HG02642 (cell line): ENCODE results near the gene DEDD2.
"Not testable (repeated sequence)": the region's sequence is repeated elsewhere in the genome, so short reads cannot be mapped to it uniquely, and the experiment has no call there.

ENCODE experiments used
- ATAC-seq: cut with Tn5 transposase; IDR thresholded peaks from one replicate; pipeline ENCODE4 v1.9.1; 2021; ENCODE audit warnings: mild to moderate bottlenecking; ENCODE audit not compliant: unreplicated experiment, poor library complexity

Gene DEDD2

DNA sequence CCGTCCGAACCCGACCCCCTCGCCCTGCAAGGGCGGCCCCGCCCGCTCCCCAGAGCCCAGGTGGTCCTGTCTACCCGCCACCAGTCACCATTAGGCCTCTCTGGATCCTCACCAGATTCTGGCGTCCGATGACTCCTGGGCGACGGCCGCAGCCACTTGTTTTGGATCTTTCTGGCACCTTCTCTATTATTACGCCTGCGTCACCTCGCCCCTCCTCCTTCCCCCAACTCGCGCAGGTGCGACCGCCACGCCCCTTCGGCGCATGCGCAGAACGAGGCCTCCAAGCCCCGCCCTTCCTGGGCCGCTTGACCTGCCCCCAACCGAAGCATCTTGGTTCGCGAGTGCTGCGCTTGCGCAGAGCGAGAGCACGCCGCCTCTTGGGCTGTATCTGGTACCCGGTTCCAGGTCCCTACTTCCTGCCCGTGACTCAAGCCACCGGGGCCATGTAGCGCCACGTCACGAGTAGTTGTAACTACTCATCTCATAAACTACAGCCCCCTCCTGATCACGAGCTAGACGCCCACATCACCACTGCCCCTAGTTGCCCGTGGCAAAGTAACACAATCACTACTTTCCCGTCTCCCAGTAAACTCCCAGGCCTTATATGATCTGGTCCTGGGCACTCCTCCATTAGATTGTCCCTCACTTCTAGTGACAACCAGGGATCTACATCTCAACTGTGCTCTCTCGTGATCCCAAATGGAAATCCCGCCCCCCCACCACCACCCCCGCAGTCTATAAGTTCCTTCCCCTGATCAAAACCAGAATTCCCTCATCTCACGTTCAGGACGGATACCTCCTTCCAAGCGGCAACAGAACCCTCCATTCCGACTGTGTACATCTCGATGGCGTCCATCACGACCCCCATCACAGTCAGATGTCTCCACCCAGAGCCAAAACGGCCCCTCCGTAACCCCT, at the start of gene DEDD2:
TSS of gene DEDD2 (minus strand) at position 158 of the 918 bp plus-strand sequence. CDS start 670 bp downstream, outside the sequence.
- ATAC-seq = peak; percentile 72

DNA sequence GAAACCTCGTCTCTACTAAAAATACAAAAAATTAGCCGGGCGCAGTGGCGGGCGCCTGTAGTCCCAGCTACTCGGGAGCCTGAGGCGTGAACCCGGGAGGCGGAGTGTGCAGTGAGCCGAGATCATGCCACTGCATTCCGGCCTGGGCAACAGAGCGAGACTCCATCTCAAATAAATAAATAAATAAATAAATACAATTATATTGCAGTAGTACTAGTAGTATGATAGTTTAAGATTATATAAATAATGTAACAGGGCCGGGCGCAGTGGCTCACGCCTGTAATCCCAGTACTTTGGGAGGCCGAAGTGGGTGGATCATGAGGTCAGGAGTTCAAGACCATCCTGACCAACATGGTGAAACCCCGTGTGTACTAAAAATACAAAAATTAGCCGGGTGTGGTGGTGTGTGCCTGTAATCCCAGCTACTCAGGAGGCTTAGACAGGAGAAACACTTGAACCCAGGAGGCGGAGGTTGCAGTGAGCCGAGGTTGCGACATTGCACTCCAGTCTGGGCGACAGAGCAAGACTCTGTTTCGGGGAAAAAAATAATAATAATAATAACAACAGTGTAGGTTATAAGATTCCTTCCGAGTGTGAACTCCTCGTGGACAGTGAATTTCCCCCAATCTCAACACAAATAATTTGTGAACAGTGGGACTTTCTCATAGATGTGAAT, 49.6 kb upstream of the DEDD2 start:
- ATAC-seq = not testable (repeated sequence)

GRCh38 chr19:42266105-42266504, 48.6 kb upstream of the DEDD2 start:
- ATAC-seq = not testable (repeated sequence)

DNA sequence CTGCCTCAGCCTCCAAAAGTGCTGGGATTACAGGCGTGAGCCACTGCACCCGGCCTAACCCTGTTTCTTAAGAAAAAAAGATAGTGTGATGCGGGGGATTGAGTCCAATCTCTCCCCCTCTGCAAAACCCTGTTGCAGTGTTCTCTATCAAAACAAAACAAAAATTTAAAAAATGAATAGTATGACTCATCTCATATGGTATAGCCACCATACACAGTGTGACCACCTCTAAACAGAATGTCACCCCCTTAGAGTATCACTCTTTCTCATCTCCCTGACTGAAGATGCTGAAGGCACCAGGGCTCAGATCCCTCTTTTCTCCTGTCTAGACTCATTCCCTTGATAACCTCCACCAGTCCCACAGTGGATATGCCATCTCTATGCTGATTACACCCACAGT, 44.3 kb upstream of the DEDD2 start:
- ATAC-seq = no peak

DNA sequence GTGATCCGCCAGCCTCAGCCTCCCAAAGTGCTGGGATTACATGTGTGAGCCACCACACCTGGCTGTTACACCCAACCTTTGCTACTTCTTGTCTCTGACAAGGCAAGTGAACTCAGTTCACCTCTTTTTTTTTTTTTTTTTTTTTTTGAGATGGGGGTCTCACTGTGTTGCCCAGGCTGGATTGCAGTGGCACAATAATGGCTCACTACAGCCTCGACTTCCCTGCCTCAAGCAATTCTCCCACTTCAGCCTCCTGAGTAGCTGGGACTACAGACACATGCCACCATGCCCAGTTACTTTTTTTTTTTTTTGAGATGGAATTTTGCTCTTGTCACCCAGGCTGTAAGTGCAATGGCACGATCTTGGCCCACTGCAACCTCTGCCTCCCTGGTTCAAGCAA, 40.4 kb upstream of the DEDD2 start:
- not testable (repeated sequence) for ATAC-seq

DNA sequence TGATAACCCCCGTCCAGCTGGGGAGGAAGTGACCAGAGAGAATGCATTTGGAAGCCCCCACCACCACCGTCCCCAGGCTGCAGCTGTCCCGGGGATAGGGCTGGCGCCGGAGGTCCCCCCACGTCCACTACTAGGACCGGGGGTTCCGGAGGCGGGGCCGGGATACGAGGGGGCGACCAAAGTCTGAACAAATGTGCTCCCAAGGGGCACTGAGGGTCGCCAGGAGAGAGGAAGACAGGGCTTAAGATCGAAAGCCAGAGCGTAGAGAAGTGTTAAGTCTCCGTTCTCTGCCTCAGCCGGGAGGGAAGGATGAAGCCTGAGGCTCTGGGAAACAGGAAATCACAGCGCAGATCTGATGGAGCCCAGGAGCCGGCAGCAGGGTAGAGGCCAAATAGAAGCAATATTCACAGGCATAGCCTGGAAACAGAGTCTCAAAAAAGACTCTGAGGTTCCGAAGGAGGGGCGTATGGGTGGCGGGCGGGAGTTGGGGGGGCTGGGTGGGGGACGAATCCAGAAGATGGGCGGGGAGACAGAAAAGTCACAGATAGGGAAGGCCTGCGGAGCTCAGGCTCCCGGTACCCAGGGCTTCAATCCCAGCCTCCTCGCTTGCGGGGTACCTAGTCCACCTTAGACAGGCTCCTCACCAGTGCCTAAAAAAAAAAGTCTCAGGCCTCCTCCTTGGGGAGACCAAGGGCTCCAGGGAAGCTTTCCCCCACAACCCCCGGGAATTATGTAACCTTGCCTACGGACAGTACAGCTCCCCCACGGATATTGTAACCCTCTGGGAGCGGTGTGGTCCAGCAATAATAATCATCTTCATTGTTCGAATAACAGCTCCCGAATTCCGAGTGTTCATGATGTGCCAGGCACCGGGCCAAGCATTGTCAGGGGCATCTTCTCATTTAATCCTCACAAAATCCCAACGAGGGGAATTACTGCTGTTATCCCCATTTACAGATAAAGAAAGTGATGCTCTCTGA, 38.6 kb upstream of the DEDD2 start:
- ATAC-seq = no peak

DNA sequence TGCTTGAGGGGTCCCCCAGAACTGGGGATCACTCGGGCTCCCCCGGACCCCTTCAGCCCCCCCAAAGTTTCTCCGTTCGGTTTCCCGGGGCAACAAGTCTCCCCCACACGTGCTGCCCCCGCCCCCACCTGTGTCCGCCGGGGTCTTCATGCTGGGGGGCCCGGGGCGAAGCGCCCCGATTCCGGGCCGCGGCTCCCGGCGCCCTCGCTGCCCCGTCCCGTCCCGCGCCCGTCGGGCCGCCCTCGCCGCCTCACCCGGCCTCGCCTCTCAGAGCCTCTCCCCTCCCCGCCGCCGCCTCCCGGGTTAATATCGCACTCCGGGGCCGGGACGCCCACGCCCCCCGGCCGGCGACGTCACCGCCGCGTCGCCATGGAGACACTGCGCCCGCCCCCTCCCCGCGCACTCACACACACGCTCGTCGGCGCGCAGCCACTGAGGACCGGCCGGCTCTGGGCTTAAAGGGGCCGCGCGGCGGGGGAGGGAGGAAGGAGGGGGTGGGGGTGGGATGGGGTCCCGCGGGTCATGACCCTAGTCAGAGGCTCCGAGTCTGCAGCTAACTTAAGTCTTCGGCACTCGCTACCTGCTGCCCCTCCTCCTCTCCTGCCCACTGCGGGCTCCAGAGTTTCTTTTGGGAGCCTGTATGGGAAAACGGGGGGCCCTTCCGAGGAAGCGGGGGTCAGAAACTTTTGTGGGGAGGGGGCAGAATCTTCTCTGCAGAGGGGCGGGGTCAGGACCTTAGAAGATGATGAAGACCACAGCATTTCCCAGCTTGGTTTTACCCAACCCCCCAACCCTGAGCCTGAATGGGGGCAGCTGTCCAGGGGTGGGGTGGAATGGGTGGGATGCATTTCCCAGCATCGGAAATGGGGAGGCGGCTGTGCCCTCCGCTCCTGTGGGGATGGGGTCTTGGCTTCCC, 37.6 kb upstream of the DEDD2 start, which contains the start of gene ERF:
TSS of gene ERF (minus strand) at position 279 of the 916 bp plus-strand sequence. CDS start at position 150, 129 bp downstream.
- peak; percentile 59 for ATAC-seq

DNA sequence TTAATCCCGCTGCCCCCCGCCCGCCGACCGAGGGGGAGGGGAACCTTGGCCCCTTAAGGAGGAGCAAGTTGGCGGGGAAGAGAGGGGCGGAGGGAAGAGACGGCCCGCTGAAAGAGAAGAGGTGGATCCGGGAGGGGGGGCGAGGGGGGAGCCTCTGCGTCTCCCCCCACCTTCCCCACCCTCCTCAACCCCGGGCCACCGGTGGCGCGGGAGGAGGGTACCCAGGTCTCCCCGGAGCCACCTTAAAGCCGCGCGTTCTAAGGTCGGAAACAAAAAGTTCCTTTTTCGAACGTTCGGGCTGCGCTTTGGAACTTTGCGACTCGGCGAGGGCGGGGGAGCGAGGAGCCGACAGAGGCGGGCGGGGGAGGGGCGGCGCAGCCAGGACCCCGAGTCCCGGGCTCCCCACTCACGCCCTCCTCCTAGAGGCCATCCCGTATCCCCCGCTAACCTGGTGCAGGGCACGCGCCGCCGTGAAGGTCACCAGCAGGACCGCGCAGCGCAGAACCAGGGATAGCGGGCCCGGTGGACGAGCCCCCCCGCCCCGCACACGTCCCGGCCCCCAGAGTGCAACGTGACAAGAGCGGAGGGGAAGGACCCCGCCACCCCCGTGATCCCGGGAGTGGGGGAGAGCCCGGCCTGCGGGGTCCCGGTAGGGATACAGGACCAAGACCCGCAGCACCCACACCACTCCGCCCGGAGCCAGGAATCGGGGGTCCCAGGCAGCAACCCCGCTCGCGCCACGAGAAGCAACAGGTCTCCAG, 36.8 kb upstream of the DEDD2 start:
- peak; percentile 44 for ATAC-seq

DNA sequence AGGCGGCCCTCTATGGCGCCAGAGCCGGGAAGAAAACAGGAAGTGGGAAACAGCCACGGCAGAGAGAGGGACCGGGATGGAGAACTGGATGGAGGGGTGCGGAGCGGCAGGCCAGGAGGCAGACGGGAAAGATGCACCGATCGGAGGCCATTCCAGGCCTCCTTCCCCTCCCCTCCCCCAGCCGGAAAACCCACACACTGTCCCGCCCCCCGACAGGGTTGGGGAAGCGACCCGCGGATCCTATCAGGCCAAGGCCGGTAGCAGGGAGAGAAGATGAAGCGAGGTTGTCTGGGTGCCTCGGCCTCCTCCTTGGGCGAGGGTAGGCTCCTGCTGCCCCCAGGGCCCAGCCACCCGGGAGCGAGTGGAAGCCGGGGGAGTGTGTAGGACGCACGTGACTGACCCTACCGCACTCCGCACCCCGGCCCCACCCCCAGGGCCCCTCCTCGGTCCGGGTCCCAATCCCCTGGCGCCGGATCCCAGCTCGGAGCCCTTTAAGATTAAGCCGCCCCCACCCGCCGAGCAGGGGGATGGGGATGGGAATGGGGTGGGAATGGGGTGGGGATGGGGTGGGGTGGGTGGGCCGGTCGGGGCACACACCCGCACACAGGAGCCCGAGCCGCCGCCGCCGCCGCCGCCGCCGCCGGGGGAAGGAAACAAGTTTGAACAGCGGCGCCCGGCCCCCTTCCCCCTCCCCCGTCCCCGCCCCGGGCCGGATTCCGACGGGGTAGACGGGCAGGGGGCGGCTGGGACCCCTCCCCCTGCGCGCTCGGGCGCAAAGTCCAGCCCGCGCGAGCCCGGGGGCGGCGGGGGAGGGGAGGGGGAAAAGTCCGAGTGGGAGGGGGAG, 36.0 kb upstream of the DEDD2 start:
- peak; percentile 26 for ATAC-seq

DNA sequence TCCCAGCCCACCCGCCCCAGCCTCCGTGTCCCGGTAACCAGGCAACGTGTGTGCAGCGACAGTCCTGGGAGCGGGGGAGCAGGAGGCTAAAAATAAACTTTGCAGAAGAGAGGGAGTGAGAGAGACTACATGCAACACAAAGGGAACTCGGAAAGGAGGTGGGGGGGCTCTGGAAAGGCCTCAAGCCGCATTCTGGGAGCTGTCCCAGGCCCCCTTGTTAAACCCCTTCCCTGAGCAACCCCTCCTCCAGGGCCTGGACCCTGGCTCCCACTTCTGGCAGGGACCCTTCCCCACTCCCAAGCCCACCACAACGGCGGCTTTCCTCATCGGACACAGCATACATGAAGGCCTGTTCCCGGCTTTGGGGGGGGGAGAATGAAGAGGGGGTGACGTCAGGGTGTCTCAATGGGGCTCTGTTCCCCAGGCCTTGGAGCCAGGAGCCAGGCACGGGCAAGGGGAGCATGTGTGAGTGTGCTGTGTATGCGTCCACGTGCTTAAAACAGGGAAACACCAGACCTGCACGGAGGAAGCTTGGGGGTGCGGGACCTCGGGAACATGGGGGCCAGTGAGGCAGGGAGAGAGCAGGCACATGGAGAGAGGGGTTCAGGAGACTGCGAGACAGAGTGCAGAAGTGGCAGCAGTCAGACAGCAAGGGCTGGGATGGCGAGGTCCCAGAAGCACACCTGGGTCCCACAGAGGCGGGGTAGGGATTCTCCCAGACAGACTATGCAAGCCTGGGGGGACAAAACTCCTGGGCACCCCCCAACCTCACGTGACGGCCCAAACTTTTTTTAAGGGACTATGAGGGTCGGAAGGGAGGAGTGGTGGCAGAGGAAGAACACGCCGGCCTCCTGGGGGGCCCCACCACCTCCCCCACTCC, 35.1 kb upstream of the DEDD2 start:
- ATAC-seq = no peak

DNA sequence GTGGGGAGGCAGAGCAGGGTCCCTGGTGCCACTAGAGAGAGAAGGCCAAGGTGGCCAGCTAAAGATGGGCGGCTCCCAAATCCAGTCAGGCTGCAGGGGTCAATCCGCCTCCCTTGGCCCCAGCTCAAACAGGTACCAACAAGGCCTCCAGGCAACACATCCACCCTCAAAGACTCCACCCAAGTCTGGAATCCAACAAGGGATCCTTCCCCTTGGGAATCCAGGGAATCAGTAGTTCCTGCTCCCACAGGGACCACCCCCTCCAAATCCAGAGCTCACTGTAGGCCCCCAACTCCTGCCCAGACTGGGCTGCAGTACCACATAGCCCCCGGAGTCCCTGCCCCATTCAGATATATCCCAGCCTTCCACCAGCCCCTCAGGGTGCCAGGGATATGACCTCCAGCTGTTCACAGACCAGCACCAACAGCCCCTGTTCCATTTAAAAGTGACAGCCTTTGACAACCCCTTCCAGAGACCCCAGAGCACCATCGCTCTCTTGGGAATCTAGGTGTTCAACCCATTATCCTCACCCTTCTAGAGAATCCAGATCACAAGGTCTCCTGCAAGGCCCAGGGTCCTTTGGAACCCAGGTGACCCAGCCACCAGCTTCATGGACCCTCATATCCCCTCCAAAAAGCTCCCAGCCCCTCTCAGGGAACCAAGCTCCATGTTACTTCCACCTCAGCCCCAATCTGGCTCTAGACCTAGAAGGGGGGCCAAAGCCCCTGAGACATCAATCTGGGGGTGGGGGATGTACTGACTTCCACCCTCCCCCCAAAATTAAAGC, 34.3 kb upstream of the DEDD2 start:
- ATAC-seq = no peak

DNA sequence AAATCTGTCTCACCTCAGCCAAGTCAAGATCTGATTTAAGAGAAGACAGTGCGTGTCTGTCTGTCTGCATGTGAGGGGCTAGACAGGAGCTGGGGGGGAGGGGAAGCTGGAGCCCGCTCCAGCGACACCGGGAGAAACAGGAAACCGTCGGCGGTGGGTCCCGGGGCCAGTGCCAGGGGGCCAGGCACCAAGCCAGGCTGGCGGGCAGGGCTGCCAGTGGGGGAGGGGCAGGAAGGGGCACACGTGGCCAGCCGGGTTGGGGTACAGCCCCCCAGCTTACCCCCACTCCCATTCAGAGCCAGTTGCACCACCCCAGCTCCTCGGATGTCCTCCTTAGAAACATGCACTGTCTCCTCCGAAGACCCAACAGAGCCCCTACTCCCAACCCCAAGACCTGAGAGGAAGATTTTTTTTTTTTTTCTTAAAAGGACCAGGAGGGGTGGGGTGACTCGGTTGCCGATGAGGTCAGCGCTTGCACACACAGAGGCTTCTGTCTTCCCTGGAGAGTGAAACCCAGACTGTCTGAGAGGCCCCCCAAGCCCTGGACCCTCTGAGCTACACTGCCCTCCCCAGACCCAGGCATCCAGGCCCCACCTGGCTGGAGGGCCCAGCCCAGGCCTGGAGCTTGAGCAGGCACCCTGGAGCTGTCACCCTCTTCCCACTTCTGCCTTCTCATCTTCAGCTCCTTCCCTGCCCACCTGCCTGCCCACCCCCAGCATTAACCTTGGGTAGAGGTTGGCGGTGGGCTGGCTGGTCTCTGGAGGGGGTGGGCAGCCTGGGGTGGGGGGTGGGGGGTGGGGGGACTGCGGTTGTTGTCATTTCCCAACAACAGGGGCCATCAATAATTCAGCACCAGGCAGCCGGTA, 33.4 kb upstream of the DEDD2 start:
- ATAC-seq = no peak

DNA sequence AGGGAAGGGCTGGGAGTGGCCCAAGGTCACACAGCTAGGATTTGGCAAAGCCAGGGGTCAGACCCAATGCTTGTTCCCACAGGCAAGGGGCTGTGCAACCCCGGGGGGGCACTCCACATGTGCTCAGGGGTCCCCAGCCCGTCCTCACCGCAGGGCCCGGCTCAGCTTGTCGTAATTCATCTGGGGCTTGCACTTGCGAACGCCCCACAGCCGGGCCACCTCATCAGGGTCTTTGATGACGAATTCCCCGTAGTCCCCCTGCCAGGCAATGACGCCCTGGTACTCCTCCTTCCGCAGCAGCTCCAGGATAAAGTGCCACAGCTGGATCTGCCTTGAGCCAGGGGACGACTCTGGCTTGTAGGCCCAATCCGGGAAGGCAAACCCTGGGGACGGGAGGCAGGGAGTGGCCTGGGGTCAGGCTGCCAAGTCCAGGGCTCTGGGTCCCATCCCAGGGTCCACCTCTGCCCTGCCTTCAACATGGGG, 32.7 kb upstream of the DEDD2 start:
- ATAC-seq = no peak

- ATAC-seq = no peak
Measured at GRCh38 chr19:42249769-42250168, 32.3 kb upstream of the DEDD2 start.
